ENCODE measurements around the gene NOS3.

DNA sequence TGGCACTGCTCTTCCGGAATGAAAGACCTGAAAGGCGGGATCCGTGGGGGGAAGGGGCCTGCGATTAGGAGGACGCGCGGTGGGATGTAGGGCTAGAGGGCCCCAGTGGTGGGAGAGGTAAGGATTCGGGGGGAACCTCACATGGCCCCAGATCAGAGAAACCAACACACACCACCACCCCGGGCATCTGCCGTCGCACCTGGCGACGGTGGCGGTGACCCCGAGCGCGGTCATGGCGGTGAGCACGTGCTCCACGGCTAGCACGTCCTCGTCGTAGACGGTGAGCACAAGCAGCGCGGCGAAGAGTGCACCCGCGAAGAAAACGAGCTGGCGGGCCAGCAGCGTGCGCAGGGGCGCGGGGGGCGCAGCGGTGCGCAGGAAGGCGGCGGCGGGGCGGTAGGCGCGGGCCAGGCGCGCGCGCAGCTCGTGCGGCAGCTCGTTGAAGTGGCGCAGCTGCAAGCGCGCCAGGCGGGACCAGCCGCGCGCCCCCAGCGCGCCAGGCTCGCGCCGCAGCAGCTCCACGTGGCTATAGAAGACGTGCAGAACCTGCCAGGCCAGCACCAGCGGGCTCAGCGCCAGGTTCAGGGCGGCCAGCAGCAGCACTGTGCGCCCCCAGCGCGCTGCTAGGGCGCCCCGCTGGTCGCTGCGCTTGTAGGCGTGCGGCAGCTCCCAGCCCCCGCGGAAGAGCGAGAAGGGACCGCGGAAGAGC is 27.8 kb downstream of the NOS3 start:
- no peak for TF ChIP-seq EZH2 (IDR thresholded peaks at IDR 0.05; ENCODE audit: low read length, unreplicated experiment)
- TF ChIP-seq, protein P1, sequence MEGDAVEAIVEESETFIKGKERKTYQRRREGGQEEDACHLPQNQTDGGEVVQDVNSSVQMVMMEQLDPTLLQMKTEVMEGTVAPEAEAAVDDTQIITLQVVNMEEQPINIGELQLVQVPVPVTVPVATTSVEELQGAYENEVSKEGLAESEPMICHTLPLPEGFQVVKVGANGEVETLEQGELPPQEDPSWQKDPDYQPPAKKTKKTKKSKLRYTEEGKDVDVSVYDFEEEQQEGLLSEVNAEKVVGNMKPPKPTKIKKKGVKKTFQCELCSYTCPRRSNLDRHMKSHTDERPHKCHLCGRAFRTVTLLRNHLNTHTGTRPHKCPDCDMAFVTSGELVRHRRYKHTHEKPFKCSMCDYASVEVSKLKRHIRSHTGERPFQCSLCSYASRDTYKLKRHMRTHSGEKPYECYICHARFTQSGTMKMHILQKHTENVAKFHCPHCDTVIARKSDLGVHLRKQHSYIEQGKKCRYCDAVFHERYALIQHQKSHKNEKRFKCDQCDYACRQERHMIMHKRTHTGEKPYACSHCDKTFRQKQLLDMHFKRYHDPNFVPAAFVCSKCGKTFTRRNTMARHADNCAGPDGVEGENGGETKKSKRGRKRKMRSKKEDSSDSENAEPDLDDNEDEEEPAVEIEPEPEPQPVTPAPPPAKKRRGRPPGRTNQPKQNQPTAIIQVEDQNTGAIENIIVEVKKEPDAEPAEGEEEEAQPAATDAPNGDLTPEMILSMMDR (conservative IDR thresholded peaks at IDR 0.05; ENCODE audit: low read depth, low read length) = no peak
- TF ChIP-seq EZH2phosphoT487 (IDR thresholded peaks at IDR 0.05; ENCODE audit: borderline replicate concordance, low read length) = no peak
